GM18873 (cell line): ENCODE results near the gene PDZD11.
A peak's percentile ranks its signal among the peaks of the same experiment; 100 is the strongest.
"Not testable (repeated sequence)": the region's sequence is repeated elsewhere in the genome, so short reads cannot be mapped to it uniquely, and the experiment has no call there.

ENCODE experiments used
- ATAC-seq: cut with Tn5 transposase; IDR thresholded peaks from one replicate; pipeline ENCODE4 v1.9.1; 2021; ENCODE audit warnings: mild to moderate bottlenecking, moderate library complexity, moderate number of reproducible peaks; ENCODE audit not compliant: unreplicated experiment, low FRiP score

The PDZD11 gene

GRCh38 chrX:70289793-70290770 is at the start of gene PDZD11, which contains the start of gene KIF4A:
PDZD11 (minus strand) TSS chrX:70289927; CDS start chrX:70289341, 586 bp downstream.
KIF4A (plus strand) TSS chrX:70290104; CDS start chrX:70290459, 355 bp downstream.
- ATAC-seq = peak; percentile 90

GRCh38 chrX:70338290-70338689 is 48.6 kb upstream of the PDZD11 start:
- no peak for ATAC-seq

- ATAC-seq = peak; percentile 99
Measured at GRCh38 chrX:70336767-70337166, 47.0 kb upstream of the PDZD11 start.

GRCh38 chrX:70332600-70332999 is 42.9 kb upstream of the PDZD11 start:
- ATAC-seq = no peak

- ATAC-seq = no peak
Measured at GRCh38 chrX:70331161-70331560, 41.4 kb upstream of the PDZD11 start.

- no peak for ATAC-seq
Measured at GRCh38 chrX:70324326-70324725, 34.6 kb upstream of the PDZD11 start.

GRCh38 chrX:70323628-70324027 is 33.9 kb upstream of the PDZD11 start:
- ATAC-seq = not testable (repeated sequence)

GRCh38 chrX:70322784-70323183 is 33.1 kb upstream of the PDZD11 start:
- ATAC-seq = no peak

GRCh38 chrX:70313503-70313902 is 23.8 kb upstream of the PDZD11 start:
- ATAC-seq = no peak

GRCh38 chrX:70301716-70302115 is 12.0 kb upstream of the PDZD11 start:
- ATAC-seq = no peak

GRCh38 chrX:70293621-70294020 is 3.9 kb upstream of the PDZD11 start:
- no peak for ATAC-seq

GRCh38 chrX:70292788-70293187 is 3.1 kb upstream of the PDZD11 start:
- no peak for ATAC-seq

- no peak for ATAC-seq
Measured at GRCh38 chrX:70289168-70289792, 447 bp downstream of the PDZD11 start.

GRCh38 chrX:70281951-70282350 is 7.8 kb downstream of the PDZD11 start, which contains the start of gene RAB41:
RAB41 (plus strand) TSS chrX:70282172; CDS start chrX:70282218, 46 bp downstream.
- no peak for ATAC-seq

GRCh38 chrX:70280573-70280972 is 9.2 kb downstream of the PDZD11 start:
- ATAC-seq = no peak

GRCh38 chrX:70279081-70279480 is 10.6 kb downstream of the PDZD11 start:
- ATAC-seq = no peak

- not testable (repeated sequence) for ATAC-seq
Measured at GRCh38 chrX:70274029-70274428, 15.7 kb downstream of the PDZD11 start.

- no peak for ATAC-seq
Measured at GRCh38 chrX:70268034-70268433, 21.7 kb downstream of the PDZD11 start, which contains the start of gene ARR3. ARR3 (plus strand) TSS chrX:70268334; CDS start chrX:70269386, 1,052 bp downstream.

GRCh38 chrX:70264784-70265183 is 24.9 kb downstream of the PDZD11 start:
- ATAC-seq = no peak

- no peak for ATAC-seq
Measured at GRCh38 chrX:70262952-70263567, 26.7 kb downstream of the PDZD11 start.

- no peak for ATAC-seq
Measured at GRCh38 chrX:70260104-70260503, 29.6 kb downstream of the PDZD11 start, which contains the start of gene P2RY4. P2RY4 (minus strand) TSS chrX:70260204; CDS start chrX:70259624, 580 bp downstream.
